ENCODE data around the gene EXO5.
"Not testable (repeated sequence)": the region's sequence is repeated elsewhere in the genome, so short reads cannot be mapped to it uniquely, and the experiment has no call there.

The EXO5 gene

DNA sequence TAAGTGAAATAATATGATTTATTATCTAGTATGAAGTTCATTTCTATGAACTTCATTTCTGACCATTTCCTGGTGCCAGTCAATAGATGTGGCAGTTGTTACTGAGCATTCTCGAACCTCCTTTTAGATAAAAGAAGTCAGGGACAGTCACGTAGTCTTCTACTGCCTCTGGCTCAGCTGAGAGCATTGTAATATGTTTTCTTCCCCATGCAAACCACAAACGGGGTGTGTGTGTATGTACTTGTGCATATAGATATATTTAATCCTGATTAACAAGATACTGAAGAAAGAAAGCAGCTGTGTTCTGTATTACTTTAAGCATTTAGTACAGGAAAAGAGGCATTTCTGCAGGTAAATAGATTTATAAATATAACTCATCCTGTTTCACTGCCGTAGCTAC lies 44.5 kb downstream of the EXO5 start:
- DNase-seq (ENCODE audit: low read depth in 2 of 2), result no peak

- DNase-seq (ENCODE audit: low read depth in 2 of 2), result not testable (repeated sequence)
Measured at GRCh38 chr1:40554807-40555206, 46.2 kb downstream of the EXO5 start.

DNA sequence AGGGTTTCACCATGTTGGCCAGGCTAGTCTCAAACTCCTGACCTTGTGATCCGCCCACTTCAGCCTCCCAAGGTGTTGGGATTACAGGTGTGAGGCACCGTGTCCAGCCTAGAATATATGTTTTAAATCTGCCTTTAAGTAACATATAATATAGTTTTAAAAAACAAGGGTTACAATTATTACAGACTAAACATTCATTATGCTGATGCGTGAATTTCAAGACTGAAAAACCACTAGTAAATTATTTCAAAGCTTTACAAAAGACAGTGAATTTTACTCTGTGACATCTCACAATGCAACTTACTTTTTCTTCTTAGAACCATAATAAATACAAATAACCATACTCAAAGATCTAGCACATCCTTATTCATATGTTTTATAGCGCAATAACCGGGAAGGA lies 47.6 kb downstream of the EXO5 start:
- no peak for DNase-seq (ENCODE audit: low read depth in 2 of 2)

DNA sequence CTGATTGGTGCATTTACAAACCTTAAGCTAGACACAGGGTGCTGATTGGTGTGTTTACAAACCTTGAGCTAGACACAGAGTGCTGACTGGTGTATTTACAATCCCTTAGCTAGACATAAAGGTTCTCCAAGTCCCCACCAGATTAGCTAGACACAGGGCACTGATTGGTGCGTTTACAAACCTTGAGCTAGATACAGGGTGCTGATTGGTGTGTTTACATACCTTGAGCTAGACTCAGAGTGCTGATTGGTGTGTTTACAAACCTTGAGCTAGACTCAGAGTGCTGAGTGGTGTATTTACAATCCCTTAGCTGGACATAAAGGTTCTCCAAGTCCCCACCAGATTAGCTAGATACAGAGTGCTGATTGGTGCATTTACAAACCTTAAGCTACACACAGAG lies 49.7 kb downstream of the EXO5 start:
- DNase-seq (ENCODE audit: low read depth in 2 of 2), result not testable (repeated sequence)

GRCh38 chr1:40562185-40562584 lies 53.6 kb downstream of the EXO5 start:
- DNase-seq (ENCODE audit: low read depth in 2 of 2), result no peak

- DNase-seq (ENCODE audit: low read depth in 2 of 2), result no peak
Measured at GRCh38 chr1:40563266-40563665, 54.7 kb downstream of the EXO5 start.

DNA sequence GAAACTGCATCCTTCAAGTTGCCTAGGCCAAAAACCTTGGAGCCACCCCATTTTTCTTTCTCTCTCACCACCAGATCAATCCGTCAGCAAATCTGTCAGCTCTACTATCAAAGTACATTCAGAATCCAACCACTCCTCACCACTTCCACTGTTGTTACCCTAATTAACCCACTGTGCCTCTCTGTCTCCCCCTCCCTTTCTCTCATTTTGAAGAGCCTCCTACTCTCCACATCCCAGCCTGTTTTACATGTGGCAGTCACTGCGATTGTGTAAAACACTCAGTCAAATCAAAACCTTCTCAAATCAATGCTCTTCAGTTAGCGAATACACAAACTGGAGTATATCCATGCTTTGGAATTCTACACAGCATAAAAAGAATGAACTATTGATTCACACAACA lies 55.9 kb downstream of the EXO5 start:
- DNase-seq (ENCODE audit: low read depth in 2 of 2), result no peak

DNA sequence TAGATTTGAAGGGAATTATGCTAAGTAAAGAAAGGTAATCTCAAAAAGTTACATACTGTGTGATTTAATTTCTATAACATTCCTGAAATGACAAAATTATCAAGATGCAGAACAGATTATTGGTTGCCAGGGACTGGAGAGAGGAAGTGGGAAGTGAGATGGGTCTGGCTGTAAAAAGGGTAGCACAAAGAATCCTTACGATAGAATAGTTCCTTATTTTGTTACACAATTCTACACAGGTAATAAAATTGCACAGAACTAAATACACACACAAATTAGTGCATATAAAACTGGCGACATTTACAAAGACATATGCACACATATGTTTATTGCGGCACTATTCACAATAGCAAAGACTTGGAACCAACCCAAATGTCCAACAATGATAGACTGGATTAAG lies 56.3 kb downstream of the EXO5 start:
- no peak for DNase-seq (ENCODE audit: low read depth in 2 of 2)

Data from stimulated activated CD8-positive, alpha-beta memory T cell treated with anti-CD3 and anti-CD28 coated beads, Interleukin-2, amount 100 ng/mL, for 48 hours (primary cell).